MM.1S (cell line): Measurements from ENCODE around the gene CWC15.

ENCODE experiments used
- DNase-seq: peaks from one replicate; pipeline ENCODE4 v3.0.0-alpha.2; 2015
- H2AFZ ChIP-seq: fragments of 300-600 bp; sonication (generic); 2 replicates; pipeline ENCODE4 v1.6.0; 2016; ENCODE audit warnings: antibody characterized with exemption, low read length
- H3F3A ChIP-seq: fragments of 300-600 bp; sonication (generic); 2 replicates; pipeline ENCODE4 v1.6.1; 2016; ENCODE audit warnings: mild to moderate bottlenecking, antibody characterized with exemption, low read length, moderate library complexity, mixed read lengths; ENCODE audit not compliant: insufficient read depth
- H3K27ac ChIP-seq: fragments of 300-600 bp; sonication (generic); 2 replicates; pipeline ENCODE4 v1.5.1; 2016; ENCODE audit warnings: mild to moderate bottlenecking, low read length
- H3K27me3 ChIP-seq: fragments of 300-600 bp; sonication (generic); replicated peaks from 2 replicates; pipeline ENCODE4 v1.6.0; 2016; ENCODE audit warnings: low read length; ENCODE audit not compliant: insufficient read depth
- H3K36me3 ChIP-seq: fragments of 300-600 bp; sonication (generic); replicated peaks from 2 replicates; pipeline ENCODE4 v1.6.1; 2016; ENCODE audit warnings: mild to moderate bottlenecking, low read length, mixed read lengths; ENCODE audit not compliant: insufficient read depth
- H3K4me1 ChIP-seq: fragments of 300-600 bp; sonication (generic); 2 replicates; pipeline ENCODE4 v1.6.1; 2016; ENCODE audit warnings: low read length, mixed read lengths
- H3K4me2 ChIP-seq: fragments of 300-600 bp; sonication (generic); 2 replicates; pipeline ENCODE4 v1.6.0; 2016; ENCODE audit warnings: low read depth, low read length
- H3K4me3 ChIP-seq: fragments of 300-600 bp; sonication (generic); 2 replicates; pipeline ENCODE4 v1.5.1; 2016; ENCODE audit warnings: low read length, mixed read lengths
- H3K79me2 ChIP-seq: fragments of 300-600 bp; sonication (generic); 2 replicates; pipeline ENCODE4 v1.6.1; 2016; ENCODE audit warnings: mixed run types, low read length, mixed read lengths
- H3K9ac ChIP-seq: fragments of 300-600 bp; sonication (generic); 2 replicates; pipeline ENCODE4 v1.6.1; 2016; ENCODE audit warnings: low read length, mixed read lengths
- H3K9me2 ChIP-seq: fragments of 300-600 bp; sonication (generic); replicated peaks from 2 replicates; pipeline ENCODE4 v1.6.1; 2016; ENCODE audit warnings: mild to moderate bottlenecking, low read length, mixed read lengths; ENCODE audit not compliant: insufficient read depth
- H3K9me3 ChIP-seq: fragments of 300-600 bp; sonication (generic); replicated peaks from 2 replicates; pipeline ENCODE4 v1.6.1; 2016; ENCODE audit warnings: mild to moderate bottlenecking, low read length, mixed read lengths; ENCODE audit not compliant: insufficient read depth
- H4K20me1 ChIP-seq: fragments of 300-600 bp; sonication (generic); 2 replicates; pipeline ENCODE4 v1.6.1; 2016; ENCODE audit warnings: mild to moderate bottlenecking, low read length, moderate library complexity, mixed read lengths; ENCODE audit not compliant: insufficient read depth
- CTCF ChIP-seq: fragments of 300-600 bp; sonication (generic); IDR thresholded peaks from 2 replicates; pipeline ENCODE4 v1.5.1; 2016; ENCODE audit warnings: antibody characterized with exemption, low read length, mixed read lengths
- EZH2 ChIP-seq: fragments of 300-600 bp; sonication (generic); optimal IDR thresholded peaks from 2 replicates; pipeline ENCODE3; 2017; ENCODE audit warnings: low read depth, mild to moderate bottlenecking, antibody characterized with exemption, low read length, mixed read lengths
- EZH2phosphoT487 ChIP-seq: fragments of 300-600 bp; sonication (generic); IDR thresholded peaks from 2 replicates; pipeline ENCODE4 v1.6.1; 2018; ENCODE audit warnings: antibody characterized with exemption, low read length

CWC15 gene

GRCh38 chr11:94993400-94993943 is 20.1 kb upstream of the CWC15 start:
- Histone ChIP-seq H3K4me3 (no peak overlapping the region), H3K4me2 (no peak overlapping the region), H4K20me1 (no peaks in the 10 kb centered on the region), H2AFZ (no peak overlapping the region), H3F3A (no peaks in the 10 kb centered on the region), H3K9me2 (no peaks in the 10 kb centered on the region), H3K4me1 (no peaks in the 10 kb centered on the region), H3K9me3 (no peaks in the 10 kb centered on the region), H3K79me2 (no peaks in the 10 kb centered on the region), H3K27me3 (no peaks in the 10 kb centered on the region), H3K9ac (no peak overlapping the region), H3K36me3 (no peaks in the 10 kb centered on the region), H3K27ac (no peak overlapping the region)
- TF ChIP-seq EZH2phosphoT487 (no peak), EZH2 (no peak), CTCF (no peak)
- DNase-seq, result no peak

GRCh38 chr11:94988748-94989147 is 15.4 kb upstream of the CWC15 start:
- Histone ChIP-seq H3K27me3 (no peaks in the 10 kb centered on the region), H2AFZ (no peak overlapping the region), H3K4me1 (no peaks in the 10 kb centered on the region), H3K9me3 (no peaks in the 10 kb centered on the region), H3K27ac (no peak overlapping the region), H3F3A (no peaks in the 10 kb centered on the region), H3K36me3 (no peaks in the 10 kb centered on the region), H3K9ac (no peak overlapping the region), H4K20me1 (no peaks in the 10 kb centered on the region), H3K79me2 (no peaks in the 10 kb centered on the region), H3K4me2 (no peak overlapping the region), H3K9me2 (no peaks in the 10 kb centered on the region), H3K4me3 (no peak overlapping the region)
- TF ChIP-seq EZH2phosphoT487, result no peak
- no peak for TF ChIP-seq EZH2
- no peak for TF ChIP-seq CTCF
- no peak for DNase-seq

- Histone ChIP-seq H3K9ac (no peak overlapping the region), H3K27me3 (no peaks in the 10 kb centered on the region), H3F3A (no peaks in the 10 kb centered on the region), H3K27ac (no peak overlapping the region), H3K4me1 (no peaks in the 10 kb centered on the region), H3K4me2 (no peak overlapping the region), H3K36me3 (no peaks in the 10 kb centered on the region), H2AFZ (no peak overlapping the region), H3K9me2 (no peaks in the 10 kb centered on the region), H4K20me1 (no peaks in the 10 kb centered on the region), H3K9me3 (no peaks in the 10 kb centered on the region), H3K79me2 (no peaks in the 10 kb centered on the region), H3K4me3 (no peak overlapping the region)
- TF ChIP-seq EZH2, result no peak
- no peak for TF ChIP-seq EZH2phosphoT487
- no peak for TF ChIP-seq CTCF
- no peak for DNase-seq
These were observed 14.0 kb upstream of the CWC15 start for GRCh38 chr11:94987378-94987777.
